Stimulated activated CD4-positive, alpha-beta T cell treated with anti-CD3 and anti-CD28 coated beads, Interleukin-1b, Interleukin-23, amount 100 ng/mL, for 1 hour (primary cell): ENCODE measurements around the gene UBQLNL.

Experiments used
- DNase-seq, 2 donors: peaks; one replicate each; pipeline ENCODE4 v3.0.0-alpha.2; 2020; ENCODE audit warnings: low read depth in 2 of 2

The UBQLNL gene

GRCh38 chr11:5516599-5516998 is at the start of gene UBQLNL:
Gene UBQLNL, minus strand, starts transcription at chr11:5516699. Its CDS starts 258 bp downstream, at chr11:5516441.
- DNase-seq = no peak

DNA sequence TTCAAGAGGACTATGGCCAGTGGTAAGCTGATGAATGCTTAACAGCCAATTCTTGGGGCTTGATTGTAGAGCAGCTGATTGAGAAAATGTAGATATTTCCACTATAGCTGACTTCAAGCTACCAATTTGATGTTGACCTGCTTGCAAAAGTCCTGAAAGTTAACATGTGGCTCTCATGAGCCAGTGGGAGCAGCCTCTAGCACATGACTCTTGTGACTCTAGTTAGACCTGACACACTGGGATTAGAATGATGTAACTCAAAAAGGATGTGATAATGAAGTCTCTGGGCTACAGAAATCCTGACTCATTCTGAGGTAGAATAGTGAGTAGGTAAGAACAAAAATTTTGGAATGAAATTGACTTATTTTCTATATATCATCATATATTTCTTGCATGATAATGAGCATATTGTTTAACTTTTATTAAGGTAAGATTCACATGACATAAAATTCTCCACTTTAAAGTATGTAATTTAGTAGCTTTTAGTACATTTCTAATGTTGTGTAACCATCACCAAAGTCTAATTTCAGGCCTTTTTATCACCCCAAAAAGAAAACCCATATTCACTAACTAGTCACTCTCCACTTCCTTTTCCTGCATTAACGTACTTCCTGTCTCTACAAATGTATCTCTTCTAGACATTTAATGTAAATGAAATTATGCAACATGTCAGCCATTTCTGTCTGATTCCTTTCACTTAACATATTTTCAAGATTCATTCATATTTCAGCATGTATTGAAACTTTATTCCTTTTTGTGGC is 47.9 kb upstream of the UBQLNL start:
- DNase-seq = no peak

GRCh38 chr11:5557751-5558150 is 41.3 kb upstream of the UBQLNL start:
- DNase-seq = no peak

- no peak for DNase-seq
Measured at GRCh38 chr11:5556596-5557188, 40.2 kb upstream of the UBQLNL start.

GRCh38 chr11:5553343-5553742 is 36.8 kb upstream of the UBQLNL start:
- no peak for DNase-seq

GRCh38 chr11:5550440-5551095 is 34.1 kb upstream of the UBQLNL start:
- no peak for DNase-seq

GRCh38 chr11:5548440-5548839 is 31.9 kb upstream of the UBQLNL start, which contains the start of gene OR52H1:
Gene OR52H1, minus strand, starts transcription at chr11:5548540. Its CDS starts 3,035 bp downstream, at chr11:5545505.
- no peak for DNase-seq

- DNase-seq = no peak
Measured at GRCh38 chr11:5547982-5548381, 31.5 kb upstream of the UBQLNL start.

GRCh38 chr11:5546457-5546856 is 30.0 kb upstream of the UBQLNL start:
- DNase-seq = no peak

DNA sequence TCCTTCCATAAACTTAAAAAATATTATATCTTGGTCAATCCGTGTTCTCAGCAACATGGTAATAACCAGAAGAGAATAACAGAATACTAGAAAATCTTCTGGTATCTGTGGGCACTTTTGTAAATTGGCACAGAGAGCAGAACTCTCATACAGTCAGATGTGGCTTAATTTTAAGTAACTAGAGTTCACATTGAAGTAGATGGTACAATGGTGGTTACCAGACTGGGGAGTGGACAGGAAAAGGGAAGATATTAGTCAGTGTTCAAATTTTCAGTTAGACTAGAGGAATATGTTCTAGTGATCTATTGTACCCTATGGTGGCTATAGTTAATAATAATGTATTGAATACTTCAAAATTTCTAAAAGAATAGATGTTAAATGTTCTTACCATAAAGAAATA is 24.9 kb upstream of the UBQLNL start:
- DNase-seq = no peak

DNA sequence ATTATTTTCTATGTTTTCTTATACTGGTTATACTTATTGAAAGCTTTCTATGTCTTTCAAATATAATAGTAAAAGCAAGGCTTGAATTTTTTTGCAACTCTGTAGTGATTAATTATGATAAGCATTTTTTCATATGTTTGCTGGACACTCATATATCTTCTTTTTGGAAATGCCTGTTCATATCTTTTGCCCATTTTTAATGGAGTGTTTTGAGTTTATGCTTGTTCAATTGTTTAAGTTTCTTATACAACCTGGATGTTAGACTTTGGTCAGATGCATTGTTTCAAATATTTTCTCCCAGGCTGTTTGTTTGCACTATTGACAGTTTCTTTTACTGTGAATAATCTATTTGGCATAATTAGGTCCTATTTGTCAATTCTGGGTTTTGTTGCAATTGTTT is 20.0 kb upstream of the UBQLNL start:
- no peak for DNase-seq

- DNase-seq = no peak
Measured at GRCh38 chr11:5534046-5534445, 17.5 kb upstream of the UBQLNL start.

GRCh38 chr11:5531053-5531831 is 14.7 kb upstream of the UBQLNL start:
- DNase-seq = no peak

GRCh38 chr11:5528495-5528894 is 12.0 kb upstream of the UBQLNL start:
- no peak for DNase-seq

- no peak for DNase-seq
Measured at GRCh38 chr11:5527716-5528115, 11.2 kb upstream of the UBQLNL start.

- no peak for DNase-seq
Measured at GRCh38 chr11:5524756-5525155, 8.3 kb upstream of the UBQLNL start.

- no peak for DNase-seq
Measured at GRCh38 chr11:5522308-5522707, 5.8 kb upstream of the UBQLNL start.

DNA sequence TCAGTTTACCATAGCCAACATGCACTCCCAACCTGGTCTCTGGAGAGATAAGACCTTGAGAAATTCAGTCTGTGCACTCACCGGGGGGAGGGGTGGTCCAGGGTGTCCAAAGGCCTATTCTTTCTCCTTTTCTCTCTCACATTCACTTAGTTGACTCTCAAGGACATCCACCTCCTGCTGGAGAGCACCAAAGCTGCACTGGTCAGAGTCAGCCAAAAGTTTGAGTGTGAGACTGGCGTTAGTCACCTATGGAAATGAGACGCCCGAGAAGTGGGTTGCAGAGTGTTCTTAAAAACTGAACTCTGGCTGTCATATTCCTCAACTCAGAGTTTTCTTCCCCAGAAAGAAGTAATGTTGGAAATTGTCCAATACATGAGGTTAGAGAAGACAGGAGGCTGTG is 5.0 kb upstream of the UBQLNL start:
- no peak for DNase-seq

GRCh38 chr11:5514841-5515240 is 1.7 kb downstream of the UBQLNL start:
- no peak for DNase-seq

- DNase-seq = no peak
Measured at GRCh38 chr11:5509803-5510202, 6.7 kb downstream of the UBQLNL start, which contains the start of gene UBQLN3. Gene UBQLN3, minus strand, starts transcription at chr11:5509957. Its CDS starts 399 bp downstream, at chr11:5509558.

- DNase-seq = no peak
Measured at GRCh38 chr11:5508605-5509004, 7.9 kb downstream of the UBQLNL start.

GRCh38 chr11:5507933-5508305 is 8.6 kb downstream of the UBQLNL start:
- DNase-seq = no peak
